A673 (cell line): ENCODE measurements around the gene ACP4. TPM values are rescaled to one million over a fixed set of nuclear protein-coding genes. Genes with fewer than 3 reads are reported as not detected.
A peak's percentile ranks its signal among the peaks of the same experiment; 100 is the strongest.

Experiments
- BruUV-seq: library from RNA; stranded (reverse); fragments of 400-500 nt; replicated peaks from 2 replicates; lab custom pipeline; 2021; lab: Mats Ljungman, UMichigan
- CTCF ChIA-PET: fragments of 300-600 bp; sonication (Branson Sonifier 250); formaldehyde crosslinking; loops from one replicate; lab custom pipeline; 2022; ENCODE audit warnings: antibody characterized with exemption; lab: Charles Lee
- POLR2A ChIA-PET: fragments of 300-600 bp; sonication (Branson Sonifier 250); formaldehyde crosslinking; loops from one replicate; lab custom pipeline; 2022; ENCODE audit warnings: antibody characterized with exemption; ENCODE audit not compliant: low non-redundant PET; lab: Charles Lee
- DNase-seq: peaks from one replicate; pipeline ENCODE4 v3.0.0-alpha.2; 2015; ENCODE audit warnings: low spot score
- H3K27ac ChIP-seq: fragments of 200-600 bp; sonication (generic); 2 replicates; pipeline ENCODE4 v1.5.1; 2016; ENCODE audit warnings: mixed run types, low read depth, mild to moderate bottlenecking, mixed read lengths, antibody characterized with exemption, low read length; ENCODE audit not compliant: poor library complexity, severe bottlenecking
- H3K27me3 ChIP-seq: fragments of 200-600 bp; sonication (generic); replicated peaks from 2 replicates; pipeline ENCODE4 v1.6.1; 2017; ENCODE audit warnings: mixed run types, low read depth, mild to moderate bottlenecking, mixed read lengths, antibody characterized with exemption, low read length; ENCODE audit not compliant: insufficient read depth, poor library complexity
- H3K36me3 ChIP-seq: fragments of 200-600 bp; sonication (generic); 2 replicates; pipeline ENCODE4 v1.6.1; 2016; ENCODE audit warnings: mixed run types, mild to moderate bottlenecking, mixed read lengths, antibody characterized with exemption, low read length; ENCODE audit not compliant: insufficient read depth, poor library complexity, severe bottlenecking
- H3K4me1 ChIP-seq: fragments of 200-600 bp; sonication (generic); 2 replicates; pipeline ENCODE4 v1.6.1; 2017; ENCODE audit warnings: mixed run types, mild to moderate bottlenecking, mixed read lengths, antibody characterized with exemption, low read length; ENCODE audit not compliant: insufficient read depth, poor library complexity, severe bottlenecking
- H3K4me3 ChIP-seq: fragments of 200-600 bp; sonication (generic); 2 replicates; pipeline ENCODE4 v1.5.1; 2016; ENCODE audit warnings: low read depth, mixed run types, mild to moderate bottlenecking, mixed read lengths, low read length; ENCODE audit not compliant: poor library complexity, severe bottlenecking
- H3K9me3 ChIP-seq: fragments of 200-600 bp; sonication (generic); 2 replicates; pipeline ENCODE4 v1.6.1; 2016; ENCODE audit warnings: mixed run types, low read depth, mild to moderate bottlenecking, mixed read lengths, antibody characterized with exemption, low read length; ENCODE audit not compliant: poor library complexity, severe bottlenecking
- EZH2 ChIP-seq: fragments of 200-600 bp; sonication (generic); IDR thresholded peaks from 2 replicates; pipeline ENCODE4 v1.6.1; 2017; ENCODE audit warnings: borderline replicate concordance, low read depth, mild to moderate bottlenecking, mixed read lengths, antibody characterized with exemption, low read length; ENCODE audit not compliant: poor library complexity, severe bottlenecking
- intact Hi-C: fragments of 100-400 bp; cut with micrococcal nuclease; formaldehyde crosslinking; loops from one replicate; pipeline ENCODE4 v1.10.0; 2022; ENCODE audit not compliant: unreplicated experiment
- total RNA-seq: library from RNA; stranded (reverse); gene quantifications from 2 replicates; pipeline ENCODE4 v1.2.3, GENCODE V29; 2021
- TF ChIP-seq, protein P1 (sequence below): fragments of 300-800, 200-600 bp; sonication (generic); conservative IDR thresholded peaks from 2 replicates; pipeline ENCODE4 v1.5.1; 2017; ENCODE audit warnings: low read depth, mild to moderate bottlenecking, antibody characterized with exemption, low read length, moderate library complexity, mixed read lengths

Gene ACP4
- total RNA-seq, 1 experiment from 2014 or later, result not detected

DNA sequence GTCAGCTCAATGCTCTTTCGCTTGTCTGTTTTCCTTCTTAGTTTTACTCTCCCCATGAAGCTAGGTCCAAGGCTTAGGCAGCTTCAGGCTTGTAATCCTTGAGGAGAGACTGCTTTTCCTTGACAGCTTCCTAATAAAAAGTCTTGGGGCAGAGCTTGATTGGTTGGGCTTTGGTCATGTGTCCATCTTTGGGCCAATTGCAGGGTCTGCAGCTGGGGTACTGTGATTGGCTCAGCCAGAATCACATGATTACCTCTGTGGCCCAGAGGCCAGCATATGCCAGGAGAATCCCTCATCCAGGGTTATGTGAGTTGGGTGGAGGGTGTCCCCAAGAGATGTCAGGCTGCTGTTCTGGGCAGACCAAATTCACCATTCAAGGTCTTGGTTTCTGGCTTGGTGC is 25.2 kb downstream of the ACP4 start:
- intact Hi-C loops, result no loop called here
- no TSS peak for BruUV-seq
- Histone ChIP-seq H3K36me3 (no peaks in the 10 kb centered on the region), H3K27me3 (no peaks in the 10 kb centered on the region), H3K4me1 (no peaks in the 10 kb centered on the region), H3K9me3 (no peaks in the 10 kb centered on the region), H3K4me3 (no peak overlapping the region), H3K27ac (no peak overlapping the region)
- DNase-seq, result no peak
- TF ChIP-seq EZH2, result no peak
- TF ChIP-seq, protein P1, sequence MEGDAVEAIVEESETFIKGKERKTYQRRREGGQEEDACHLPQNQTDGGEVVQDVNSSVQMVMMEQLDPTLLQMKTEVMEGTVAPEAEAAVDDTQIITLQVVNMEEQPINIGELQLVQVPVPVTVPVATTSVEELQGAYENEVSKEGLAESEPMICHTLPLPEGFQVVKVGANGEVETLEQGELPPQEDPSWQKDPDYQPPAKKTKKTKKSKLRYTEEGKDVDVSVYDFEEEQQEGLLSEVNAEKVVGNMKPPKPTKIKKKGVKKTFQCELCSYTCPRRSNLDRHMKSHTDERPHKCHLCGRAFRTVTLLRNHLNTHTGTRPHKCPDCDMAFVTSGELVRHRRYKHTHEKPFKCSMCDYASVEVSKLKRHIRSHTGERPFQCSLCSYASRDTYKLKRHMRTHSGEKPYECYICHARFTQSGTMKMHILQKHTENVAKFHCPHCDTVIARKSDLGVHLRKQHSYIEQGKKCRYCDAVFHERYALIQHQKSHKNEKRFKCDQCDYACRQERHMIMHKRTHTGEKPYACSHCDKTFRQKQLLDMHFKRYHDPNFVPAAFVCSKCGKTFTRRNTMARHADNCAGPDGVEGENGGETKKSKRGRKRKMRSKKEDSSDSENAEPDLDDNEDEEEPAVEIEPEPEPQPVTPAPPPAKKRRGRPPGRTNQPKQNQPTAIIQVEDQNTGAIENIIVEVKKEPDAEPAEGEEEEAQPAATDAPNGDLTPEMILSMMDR, result no peak
- ChIA-PET CTCF (no interaction called here), POLR2A (no interaction called here)

DNA sequence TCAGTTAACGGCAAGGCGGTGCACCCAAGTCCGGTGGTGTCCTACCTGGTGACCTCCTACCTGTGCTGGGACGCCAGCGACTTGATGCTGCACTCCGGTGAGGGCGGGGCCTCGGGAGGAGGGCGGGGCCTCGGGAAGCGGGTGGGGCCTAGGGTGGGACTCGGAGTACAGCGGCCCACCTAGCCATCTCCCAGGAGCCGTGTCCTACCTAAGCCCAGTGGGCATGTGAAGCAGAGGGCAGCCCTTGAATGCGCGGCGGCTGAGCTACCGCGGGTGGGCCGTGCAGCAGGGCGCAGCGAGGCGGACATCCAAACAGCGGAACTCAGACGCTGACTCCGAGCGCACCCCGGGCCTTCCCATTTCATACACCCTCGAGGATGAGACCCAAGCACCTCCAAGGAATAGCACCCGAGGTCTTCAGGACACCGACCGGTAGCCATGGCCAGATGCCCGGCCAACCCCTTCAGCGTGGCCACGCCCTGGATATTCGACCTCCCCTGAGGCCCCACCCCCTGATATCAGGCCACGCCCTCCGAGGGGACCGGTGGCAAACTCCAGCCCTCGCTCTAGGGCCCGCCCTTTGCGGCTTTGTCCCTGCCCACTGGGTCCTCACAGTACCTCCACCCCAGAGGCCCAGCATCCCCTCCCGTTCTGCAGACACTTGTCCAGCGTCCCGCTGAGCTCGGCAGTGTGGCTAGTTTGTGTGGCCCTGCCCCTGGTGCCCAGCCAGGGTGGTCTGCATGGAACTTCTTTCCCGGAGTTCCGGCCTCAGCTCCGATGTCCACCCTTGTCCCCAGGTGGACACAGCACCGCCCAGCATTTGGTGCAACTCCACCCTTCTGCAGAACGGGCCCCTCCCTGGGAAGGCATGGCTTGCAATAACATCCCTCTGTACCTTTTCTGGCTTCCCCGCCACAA is 28.0 kb downstream of the ACP4 start:
- ChIA-PET CTCF (no interaction called here), POLR2A (no interaction called here)
- H3K27ac ChIP-seq, result no peak overlapping the region
- H3K36me3 ChIP-seq, result no peaks in the 10 kb centered on the region
- intact Hi-C loops, result no loop called here
- BruUV-seq, result no TSS peak
- no peaks in the 10 kb centered on the region for H3K4me1 ChIP-seq
- peak; percentile 53 for DNase-seq
- H3K9me3 ChIP-seq, result no peaks in the 10 kb centered on the region
- peaks cover 7% of the 10 kb centered on the region for H3K27me3 ChIP-seq
- no peak for TF ChIP-seq EZH2
- TF ChIP-seq, protein P1, result no peak
- H3K4me3 ChIP-seq, result peak overlapping the region; percentile 46

DNA sequence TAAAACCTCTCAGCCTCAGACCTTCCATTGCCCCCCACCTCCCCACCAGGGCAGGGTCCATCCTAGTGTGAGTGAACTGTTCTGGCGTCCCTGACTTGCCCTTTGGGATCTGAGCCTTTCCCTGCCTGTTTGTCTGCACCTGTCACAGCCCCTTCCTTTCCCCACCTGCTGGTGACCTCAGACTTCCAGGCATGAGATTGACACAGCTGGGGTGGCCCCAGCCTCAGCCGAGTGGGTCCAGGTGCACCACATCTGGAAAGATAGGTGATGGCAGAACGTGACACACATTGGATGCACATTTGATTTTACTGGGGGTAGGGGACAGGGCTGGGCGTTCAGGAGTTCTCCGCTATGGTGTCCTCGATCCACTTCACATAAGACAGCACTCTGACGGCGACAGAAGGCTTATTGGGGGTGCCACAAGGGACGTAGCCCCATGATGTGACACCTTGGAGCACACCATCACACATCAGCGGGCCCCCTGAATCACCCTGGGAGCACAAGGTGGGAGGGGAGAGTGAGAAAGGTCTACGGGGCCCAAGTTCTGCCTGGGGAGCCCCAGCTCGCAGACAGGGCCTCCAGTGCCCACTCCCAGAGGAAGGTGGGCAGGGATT is 28.8 kb downstream of the ACP4 start:
- intact Hi-C loops, result no loop called here
- Histone ChIP-seq H3K9me3 (no peaks in the 10 kb centered on the region), H3K4me3 (no peak overlapping the region), H3K27ac (no peak overlapping the region), H3K27me3 (peaks cover 7% of the 10 kb centered on the region), H3K36me3 (no peaks in the 10 kb centered on the region), H3K4me1 (no peaks in the 10 kb centered on the region)
- BruUV-seq, result no TSS peak
- TF ChIP-seq, protein P1, result no peak
- no peak for TF ChIP-seq EZH2
- ChIA-PET POLR2A (no interaction called here), CTCF (no interaction called here)
- no peak for DNase-seq
